SK-N-MC (cell line): ENCODE results near the gene RUNX1.

ENCODE experiments used
- DNase-seq: peaks from one replicate; pipeline ENCODE4 v3.0.0-alpha.2; 2011; ENCODE audit warnings: low read depth, low spot score
- H3K27ac ChIP-seq: fragments of 200-600 bp; sonication (generic); 2 replicates; pipeline ENCODE4 v1.5.1; 2016; ENCODE audit warnings: mixed run types
- H3K36me3 ChIP-seq: fragments of 200-600 bp; sonication (generic); 2 replicates; pipeline ENCODE4 v1.6.1; 2017; ENCODE audit warnings: antibody characterized with exemption, low read length, mixed read lengths; ENCODE audit not compliant: insufficient read depth
- H3K4me3 ChIP-seq: fragments of 200-600 bp; sonication (generic); 2 replicates; pipeline ENCODE4 v1.5.1; 2016
- H3K9ac ChIP-seq: fragments of 200-600 bp; sonication (generic); 2 replicates; pipeline ENCODE4 v1.8.0; 2017; ENCODE audit warnings: mixed run types, mixed read lengths; ENCODE audit not compliant: insufficient read length
- H3K9me3 ChIP-seq: fragments of 200-600 bp; sonication (generic); 2 replicates; pipeline ENCODE4 v1.6.1; 2017; ENCODE audit warnings: low read depth, mild to moderate bottlenecking, antibody characterized with exemption, low read length, moderate library complexity, mixed read lengths
- EZH2 ChIP-seq: fragments of 200-600 bp; sonication (generic); IDR thresholded peaks from one replicate; pipeline ENCODE4 v1.6.1; 2017; ENCODE audit warnings: antibody characterized with exemption
- FOXP2 ChIP-seq: optimal IDR thresholded peaks from 2 replicates; pipeline ENCODE3; 2011; ENCODE audit warnings: mild to moderate bottlenecking, moderate library complexity; ENCODE audit not compliant: insufficient read depth; ENCODE audit errors: extremely low read length, control extremely low read depth
- POLR2AphosphoS5 ChIP-seq: IDR thresholded peaks from 2 replicates; pipeline ENCODE4 v1.6.1; 2012; ENCODE audit warnings: mild to moderate bottlenecking, low read depth, low read length, borderline replicate concordance

The RUNX1 gene

GRCh38 chr21:34843562-34843961, 205.5 kb downstream of the RUNX1 start:
- Histone ChIP-seq H3K27ac (no peak overlapping the region), H3K9ac (no peak overlapping the region), H3K9me3 (no peaks in the 10 kb centered on the region), H3K4me3 (no peak overlapping the region), H3K36me3 (no peaks in the 10 kb centered on the region)
- TF ChIP-seq POLR2AphosphoS5 = no peak
- no peak for TF ChIP-seq EZH2
- TF ChIP-seq FOXP2 = no peak
- no peak for DNase-seq

DNA sequence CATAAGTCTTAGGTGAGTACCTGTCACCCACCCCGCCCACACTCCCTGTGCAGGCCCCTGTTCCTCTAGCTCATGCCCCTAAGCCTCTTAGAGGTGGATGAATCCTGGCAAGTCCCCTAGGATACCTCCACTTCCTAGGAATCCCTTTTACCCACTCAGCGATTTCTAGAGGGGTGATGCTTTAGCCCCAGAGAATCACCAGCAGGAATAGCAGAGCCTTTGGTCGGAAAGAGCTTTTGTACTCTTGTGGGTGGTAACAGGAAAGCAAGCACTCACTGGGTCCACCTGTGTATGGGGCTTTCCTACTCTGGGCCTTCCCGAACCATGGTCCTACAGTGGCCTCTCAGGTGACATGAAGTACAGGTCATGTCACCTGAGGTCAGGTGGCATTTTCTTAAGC, 207.9 kb downstream of the RUNX1 start:
- H3K36me3 ChIP-seq = no peaks in the 10 kb centered on the region
- no peak for TF ChIP-seq POLR2AphosphoS5
- TF ChIP-seq EZH2 = no peak
- no peak for TF ChIP-seq FOXP2
- no peak overlapping the region for H3K4me3 ChIP-seq
- DNase-seq = no peak
- no peaks in the 10 kb centered on the region for H3K9me3 ChIP-seq
- H3K9ac ChIP-seq = no peak overlapping the region
- no peak overlapping the region for H3K27ac ChIP-seq

DNA sequence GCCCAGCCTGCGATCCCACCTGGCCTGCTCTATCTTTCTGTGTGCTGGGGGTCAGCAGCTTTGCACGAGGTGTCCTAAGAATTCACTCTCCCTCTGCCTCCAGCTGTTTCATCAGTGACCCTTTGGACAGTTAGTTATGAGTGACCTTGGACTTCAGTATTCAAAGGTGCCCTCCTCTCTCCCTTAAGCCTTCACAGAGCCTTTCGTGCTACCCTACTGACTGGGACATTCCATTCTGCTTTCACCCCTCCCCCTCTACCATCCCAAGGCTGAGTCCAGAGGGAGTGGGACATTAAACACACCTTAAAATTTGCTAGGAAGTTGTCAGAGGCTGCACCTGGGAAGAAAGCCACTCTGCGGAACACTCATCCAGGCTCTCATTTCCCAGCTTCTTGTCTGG, 208.4 kb downstream of the RUNX1 start:
- DNase-seq = no peak
- TF ChIP-seq FOXP2 (no peak), EZH2 (no peak), POLR2AphosphoS5 (no peak)
- H3K36me3 ChIP-seq = no peaks in the 10 kb centered on the region
- no peak overlapping the region for H3K4me3 ChIP-seq
- no peak overlapping the region for H3K9ac ChIP-seq
- no peaks in the 10 kb centered on the region for H3K9me3 ChIP-seq
- H3K27ac ChIP-seq = no peak overlapping the region

DNA sequence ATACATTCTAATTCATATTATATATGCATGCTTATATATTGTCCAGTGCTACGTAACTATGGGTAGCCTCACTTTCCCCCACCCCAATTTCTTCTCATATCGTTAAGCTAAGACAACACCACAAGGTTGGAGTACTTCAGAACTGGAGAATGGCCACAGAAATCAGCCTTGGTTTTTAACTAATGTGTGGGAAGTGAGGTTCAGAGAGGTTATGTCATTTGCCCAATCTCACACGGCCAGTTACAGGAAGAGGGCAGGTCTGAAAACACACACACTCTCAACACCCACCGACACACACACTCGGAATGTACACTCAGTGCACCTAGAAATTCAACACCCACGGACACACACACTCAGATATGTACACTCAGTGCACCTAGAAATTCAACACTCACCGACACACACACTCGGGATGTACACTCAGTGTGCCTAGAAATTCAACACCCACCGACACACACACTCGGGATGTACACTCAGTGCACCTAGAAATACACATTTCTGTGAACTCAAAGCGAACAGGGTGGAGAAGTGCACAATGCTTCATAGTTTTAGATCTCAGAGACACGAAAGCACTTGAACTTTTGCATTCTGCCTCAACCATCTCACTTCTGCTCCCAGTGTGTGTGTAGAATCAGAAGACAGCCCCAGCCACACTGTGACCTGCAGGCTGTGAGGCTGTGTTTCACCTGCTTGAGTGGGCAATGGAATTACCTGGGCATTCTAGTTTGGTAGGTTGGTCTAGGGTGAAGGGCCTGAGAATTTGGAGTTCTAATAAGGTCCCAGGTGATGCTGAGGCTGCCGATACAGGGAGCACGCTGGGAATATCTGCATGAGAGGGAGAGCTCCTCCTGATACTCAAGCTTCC, 209.9 kb downstream of the RUNX1 start:
- Histone ChIP-seq H3K4me3 (no peak overlapping the region), H3K9me3 (no peaks in the 10 kb centered on the region), H3K27ac (no peak overlapping the region), H3K9ac (no peak overlapping the region), H3K36me3 (no peaks in the 10 kb centered on the region)
- TF ChIP-seq FOXP2 (no peak), POLR2AphosphoS5 (no peak), EZH2 (no peak)
- no peak for DNase-seq

DNA sequence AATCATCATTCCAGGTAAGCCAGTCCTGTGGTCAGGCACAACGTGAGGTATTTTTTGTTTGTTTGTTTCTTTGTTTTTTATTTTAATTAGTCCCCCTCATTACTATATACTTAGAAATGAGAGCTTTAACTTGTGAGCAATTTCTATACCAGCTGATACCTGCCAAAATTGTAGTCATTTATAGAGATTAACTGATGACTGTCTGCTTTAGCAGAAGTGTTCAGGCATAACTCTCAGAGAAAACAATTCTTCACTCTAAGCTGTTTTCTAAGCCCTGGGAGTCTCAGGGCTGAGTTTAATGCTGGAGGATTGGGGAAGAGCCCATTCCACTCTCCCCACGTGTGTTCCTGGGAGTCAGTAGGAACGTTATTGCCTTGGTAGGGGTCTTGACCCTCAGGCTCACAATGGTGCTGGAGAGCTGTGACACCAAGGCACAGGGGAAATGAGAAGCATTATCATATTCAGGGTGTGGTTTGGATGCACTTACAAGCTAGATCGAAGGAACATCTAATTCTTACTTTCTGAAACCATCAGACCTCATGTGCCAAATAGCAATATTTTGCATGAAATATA, 212.1 kb downstream of the RUNX1 start:
- H3K9me3 ChIP-seq = no peaks in the 10 kb centered on the region
- H3K27ac ChIP-seq = no peak overlapping the region
- no peak overlapping the region for H3K9ac ChIP-seq
- no peak for DNase-seq
- H3K36me3 ChIP-seq = no peaks in the 10 kb centered on the region
- no peak overlapping the region for H3K4me3 ChIP-seq
- TF ChIP-seq FOXP2 = no peak
- TF ChIP-seq EZH2 = no peak
- TF ChIP-seq POLR2AphosphoS5 = no peak

DNA sequence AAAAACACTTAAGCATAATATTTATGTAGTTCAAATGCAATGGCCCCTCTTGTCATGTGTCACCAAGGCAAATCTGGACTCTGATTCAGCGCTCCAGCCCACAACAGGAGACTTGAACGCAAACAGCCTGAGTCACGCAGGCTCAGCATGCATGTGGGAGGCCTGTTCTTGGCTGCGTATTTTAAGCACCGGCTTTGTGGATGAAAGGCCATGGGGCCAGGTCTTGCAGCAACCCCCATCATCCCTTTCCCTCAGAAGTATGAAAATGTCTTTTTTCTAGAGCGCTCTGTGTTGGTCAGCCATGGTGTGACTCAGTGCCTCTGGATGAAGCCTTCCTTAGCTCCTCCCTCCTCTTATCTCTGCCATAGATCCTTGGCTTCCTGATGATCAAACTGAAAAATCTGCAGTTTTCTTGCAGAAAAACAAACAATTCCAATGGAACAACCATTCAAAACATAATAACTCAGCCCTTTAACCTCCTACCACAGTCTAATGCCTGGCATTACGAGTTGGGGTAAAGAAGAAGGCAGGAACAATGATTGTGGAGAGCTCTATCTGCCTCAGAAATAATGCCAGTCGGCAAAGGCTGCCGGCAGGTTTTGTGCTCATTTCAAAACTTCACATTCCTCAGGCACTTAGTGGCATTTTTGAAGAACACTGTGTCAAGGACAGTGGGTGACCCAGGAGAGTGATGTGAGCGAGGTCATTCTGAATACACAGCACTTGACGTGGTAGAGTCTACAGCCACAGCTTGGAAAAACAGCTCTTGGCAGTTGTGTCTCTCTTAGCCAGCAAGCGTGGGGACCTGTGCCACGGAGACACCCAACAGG, 212.8 kb downstream of the RUNX1 start:
- Histone ChIP-seq H3K27ac (no peak overlapping the region), H3K9me3 (no peaks in the 10 kb centered on the region), H3K4me3 (no peak overlapping the region), H3K9ac (no peak overlapping the region), H3K36me3 (no peaks in the 10 kb centered on the region)
- no peak for TF ChIP-seq POLR2AphosphoS5
- TF ChIP-seq FOXP2 = no peak
- DNase-seq = no peak

GRCh38 chr21:34835526-34835925, 213.6 kb downstream of the RUNX1 start:
- Histone ChIP-seq H3K27ac (no peak overlapping the region), H3K9ac (no peak overlapping the region), H3K36me3 (no peaks in the 10 kb centered on the region), H3K9me3 (no peaks in the 10 kb centered on the region), H3K4me3 (no peak overlapping the region)
- TF ChIP-seq EZH2 = no peak
- no peak for DNase-seq

DNA sequence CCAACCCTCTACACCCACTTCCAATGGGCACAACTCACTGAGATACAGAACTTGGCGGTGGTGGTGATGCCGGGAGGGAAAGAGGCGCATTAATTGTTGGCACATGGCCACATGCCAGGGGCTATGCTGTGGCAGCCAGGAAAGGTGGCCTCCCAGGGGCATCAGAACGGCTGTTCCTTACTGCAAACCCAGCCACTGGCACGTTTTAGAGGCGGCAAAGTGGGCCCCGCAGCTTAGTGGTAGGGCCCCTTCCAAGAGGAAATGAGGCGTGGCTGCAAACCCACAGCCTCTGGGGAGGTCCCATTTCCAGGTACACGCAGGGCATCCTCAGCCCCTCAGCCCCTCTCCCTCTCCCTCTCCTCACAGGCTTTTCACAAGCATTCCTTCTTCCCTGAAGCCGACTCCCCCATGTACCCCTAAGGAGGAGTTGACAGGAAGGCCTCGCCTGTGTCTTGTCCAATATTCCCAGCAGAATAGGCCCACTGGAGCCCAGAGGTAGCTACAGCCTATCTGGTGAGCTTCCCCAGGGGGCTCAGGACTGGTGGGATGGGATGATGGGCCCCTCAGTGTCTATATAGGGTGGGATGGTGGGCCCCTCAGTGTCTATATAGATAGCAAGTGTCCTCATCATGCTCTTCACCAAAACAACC, 214.1 kb downstream of the RUNX1 start:
- TF ChIP-seq POLR2AphosphoS5 (no peak), FOXP2 (no peak), EZH2 (no peak)
- no peak overlapping the region for H3K27ac ChIP-seq
- no peak overlapping the region for H3K4me3 ChIP-seq
- no peaks in the 10 kb centered on the region for H3K9me3 ChIP-seq
- no peaks in the 10 kb centered on the region for H3K36me3 ChIP-seq
- no peak for DNase-seq
- H3K9ac ChIP-seq = no peak overlapping the region
